CD14-positive monocyte (primary cell): Measurements from ENCODE around the gene OR6P1. TPM values are rescaled to one million over a fixed set of nuclear protein-coding genes. Genes with fewer than 3 reads are reported as not detected.

Experiments
- DNase-seq, 3 donors: peaks; one replicate each; pipeline ENCODE4 v3.0.0-alpha.2; 2011 to 2022
- H2AFZ ChIP-seq: 2 replicates; pipeline ENCODE4 v1.6.0; 2012; ENCODE audit warnings: mild to moderate bottlenecking, low read depth, low read length, inconsistent platforms; ENCODE audit not compliant: insufficient read depth, poor library complexity, severe bottlenecking
- H3K27ac ChIP-seq, 2 donors: 1 replicate in 1 of 2; 2 replicates in 1 of 2; pipeline ENCODE4 v1.5.1; 2012 to 2013; ENCODE audit warnings: low read length in 2 of 2, control low read depth in 1 of 2, inconsistent platforms in 1 of 2, low read depth in 1 of 2, mild to moderate bottlenecking in 1 of 2
- H3K27me3 ChIP-seq, 2 donors: one replicate each; pipeline versions ENCODE4 v1.6.0 to v1.6.1; 2011 to 2013; ENCODE audit warnings: low read length in 2 of 2; ENCODE audit not compliant: control insufficient read depth in 2 of 2, insufficient read depth in 2 of 2
- H3K36me3 ChIP-seq, 2 donors: replicated peaks in 1 of 2; 1 replicate in 1 of 2; 2 replicates in 1 of 2; pipeline versions ENCODE4 v1.5.1 to v1.6.1; 2012 to 2013; ENCODE audit warnings: low read length in 2 of 2, control low read depth in 1 of 2, inconsistent platforms in 1 of 2, mild to moderate bottlenecking in 1 of 2; ENCODE audit not compliant: insufficient read depth in 2 of 2, control insufficient read depth in 1 of 2
- H3K4me1 ChIP-seq, 2 donors: 1 replicate in 1 of 2; 2 replicates in 1 of 2; pipeline versions ENCODE4 v1.5.1 to v1.6.1; 2012 to 2013; ENCODE audit warnings: low read length in 2 of 2, control low read depth in 1 of 2, inconsistent platforms in 1 of 2, mild to moderate bottlenecking in 1 of 2, moderate library complexity in 1 of 2; ENCODE audit not compliant: insufficient read depth in 2 of 2, control insufficient read depth in 1 of 2
- H3K4me2 ChIP-seq: replicated peaks from 2 replicates; pipeline ENCODE3; 2012; ENCODE audit warnings: low read length, moderate library complexity, mild to moderate bottlenecking; ENCODE audit not compliant: poor library complexity, severe bottlenecking; ENCODE audit errors: extremely low read depth
- H3K4me3 ChIP-seq, 3 experiments: fragments of 200-600 bp in 1 of 3; sonication (generic) in 1 of 3; replicated peaks in 1 of 3; 1 replicate in 2 of 3; 2 replicates in 1 of 3; pipeline ENCODE4 v1.5.1; 2011 to 2013; ENCODE audit warnings: low read length in 3 of 3, mild to moderate bottlenecking in 3 of 3, control low read depth in 2 of 3, low read depth in 2 of 3, inconsistent platforms in 1 of 3, moderate library complexity in 1 of 3
- H3K79me2 ChIP-seq: 2 replicates; pipeline ENCODE4 v1.6.0; 2012; ENCODE audit warnings: mild to moderate bottlenecking, control low read depth, inconsistent platforms, low read length, moderate library complexity; ENCODE audit not compliant: insufficient read depth
- H3K9ac ChIP-seq: 2 replicates; pipeline ENCODE4 v1.6.0; 2017; ENCODE audit warnings: low read length, mild to moderate bottlenecking; ENCODE audit not compliant: insufficient read depth, poor library complexity, severe bottlenecking
- H3K9me3 ChIP-seq, 2 donors: replicated peaks in 1 of 2; 1 replicate in 1 of 2; 2 replicates in 1 of 2; pipeline versions ENCODE4 v1.5.1 to v1.6.1; 2012 to 2013; ENCODE audit warnings: low read length in 2 of 2, control low read depth in 1 of 2; ENCODE audit not compliant: control insufficient read depth in 1 of 2, insufficient read depth in 1 of 2
- H4K20me1 ChIP-seq: 2 replicates; pipeline ENCODE4 v1.6.0; 2012; ENCODE audit warnings: mild to moderate bottlenecking, low read length, control low read depth, moderate library complexity; ENCODE audit not compliant: insufficient read depth
- H3K27ac Mint-ChIP-seq, 7 donors: one replicate each; pipeline ENCODE4 v1.8.0; 2020; ENCODE audit warnings: mild to moderate bottlenecking in 7 of 7, mixed read lengths in 7 of 7, moderate library complexity in 6 of 7, inconsistent platforms in 2 of 7
- H3K27me3 Mint-ChIP-seq, 3 donors: one replicate each; pipeline ENCODE4 v1.8.0; 2021 to 2022; ENCODE audit warnings: low read depth in 3 of 3, mild to moderate bottlenecking in 3 of 3, mixed read lengths in 3 of 3, moderate library complexity in 3 of 3, inconsistent platforms in 1 of 3
- H3K36me3 Mint-ChIP-seq, 2 donors: one replicate each; pipeline ENCODE4 v1.8.0; 2020; ENCODE audit warnings: mixed read lengths in 2 of 2, inconsistent platforms in 1 of 2, mild to moderate bottlenecking in 1 of 2
- H3K4me1 Mint-ChIP-seq: one replicate; pipeline ENCODE4 v1.8.0; 2020; ENCODE audit warnings: mild to moderate bottlenecking, mixed read lengths
- H3K4me3 Mint-ChIP-seq, 2 donors: one replicate each; pipeline ENCODE4 v1.8.0; 2020; ENCODE audit warnings: mild to moderate bottlenecking in 2 of 2, mixed read lengths in 2 of 2, moderate library complexity in 1 of 2
- H3K9me3 Mint-ChIP-seq, 7 donors: one replicate each; pipeline ENCODE4 v1.8.0; 2020 to 2022; ENCODE audit warnings: mixed read lengths in 7 of 7, mild to moderate bottlenecking in 6 of 7, moderate library complexity in 6 of 7, inconsistent platforms in 2 of 7
- CTCF ChIP-seq: fragments of 200-600 bp; IDR thresholded peaks from one replicate; pipeline ENCODE4 v1.8.0; 2022; ENCODE audit warnings: antibody characterized with exemption, mild to moderate bottlenecking
- WGBS: methylation state at CpG from one replicate; pipeline ENCODE4 v1.1.5; 2013; ENCODE audit warnings: missing lambda C conversion rate; ENCODE audit not compliant: insufficient coverage; 5-methylcytosine and 5-hydroxymethylcytosine counted together
- intact Hi-C, 2 donors: fragments of 100-400 bp; cut with micrococcal nuclease; formaldehyde crosslinking; loops; one replicate each; pipeline versions ENCODE4 v1.15.0 to v1.15.1; 2023
- polyA minus RNA-seq: library from RNA; depleted of rRNA, polyadenylated mRNA; stranded (reverse); fragments of >200 nt; gene quantifications from 2 replicates; pipeline ENCODE4 v1.2.3, GENCODE V29; 2012
- polyA plus RNA-seq, 3 donors: library from polyadenylated mRNA; depleted of rRNA in 1 of 3; unstranded in 2 of 3; stranded (reverse) in 1 of 3; fragments of 300-500 nt in 2 of 3; fragments of >200 nt in 1 of 3; fragmentation: Illumina TruSeq in 2 of 3; gene quantifications; 1 replicate in 2 of 3; 2 replicates in 1 of 3; pipeline ENCODE4 v1.2.3, GENCODE V29; 2012 to 2021
- total RNA-seq, 12 experiments: library from RNA in 1 of 12; stranded (reverse) in 1 of 12; fragments of 120-200 nt in 1 of 12; gene quantifications; one replicate each; pipeline ENCODE4 v1.2.4 and lab custom pipeline; 2013 to 2026; ENCODE audit warnings: mixed read lengths in 6 of 12, inconsistent platforms in 1 of 12

OR6P1 gene
- not detected for total RNA-seq (2013)
- polyA plus RNA-seq (not detected), polyA minus RNA-seq (not detected in 2 replicates), total RNA-seq (lab: John Stamatoyannopoulos, UW) (0 to 0.81 (median 0.08) reads per million in 11 experiments)

GRCh38 chr1:158570480-158570879, at the start of gene OR6P1:
TSS of gene OR6P1 (minus strand) at chr1:158570580. CDS start at chr1:158563604, 6,976 bp downstream.
- no peak within 1 kb of the TSS for H3K27ac ChIP-seq
- H3K9me3 ChIP-seq = no peaks in the 10 kb centered on the region
- Mint-ChIP-seq H3K4me1 (peaks cover 2% of the 10 kb centered on the region), H3K9me3 (peaks cover 0 to 6% (median 3%) of the 10 kb centered on the region in 7 donors), H3K36me3 (no peaks in the 10 kb centered on the region), H3K27me3 (peaks cover 0 to 2% (median 0%) of the 10 kb centered on the region in 3 donors), H3K27ac (no peak within 1 kb of the TSS), H3K4me3 (no peak within 1 kb of the TSS)
- H2AFZ ChIP-seq = no peak within 1 kb of the TSS
- no peak within 1 kb of the TSS for H3K9ac ChIP-seq
- H3K4me2 ChIP-seq = no peak within 1 kb of the TSS
- H3K79me2 ChIP-seq = no peaks in the 10 kb centered on the region
- H3K27me3 ChIP-seq = no peaks in the 10 kb centered on the region
- H4K20me1 ChIP-seq = no peaks in the 10 kb centered on the region
- no peaks in the 10 kb centered on the region for H3K4me1 ChIP-seq
- intact Hi-C loops = no loop called here
- no peaks in the 10 kb centered on the region for H3K36me3 ChIP-seq
- DNase-seq = no peak
- no CpG with 5 or more reads among the region's 3 CpGs for WGBS
- H3K4me3 ChIP-seq = no peak within 1 kb of the TSS
- no peak for TF ChIP-seq CTCF

- Histone ChIP-seq H3K9ac (no peak overlapping the region), H3K9me3 (no peaks in the 10 kb centered on the region), H3K79me2 (no peaks in the 10 kb centered on the region), H3K4me2 (no peak overlapping the region), H2AFZ (no peak overlapping the region), H3K4me1 (no peaks in the 10 kb centered on the region), H3K36me3 (no peaks in the 10 kb centered on the region), H4K20me1 (no peaks in the 10 kb centered on the region), H3K4me3 (no peak overlapping the region), H3K27me3 (no peaks in the 10 kb centered on the region), H3K27ac (no peak overlapping the region)
- intact Hi-C loops = no loop called here
- Mint-ChIP-seq H3K9me3 (peaks cover 0 to 2% (median 0%) of the 10 kb centered on the region in 7 donors), H3K36me3 (no peaks in the 10 kb centered on the region), H3K27me3 (no peaks in the 10 kb centered on the region), H3K4me1 (no peaks in the 10 kb centered on the region), H3K27ac (peak overlapping the region in 1 of 7 donors; percentile 34), H3K4me3 (no peak overlapping the region)
- TF ChIP-seq CTCF = no peak
- DNase-seq = no peak
- 100% methylated on average over 1 of the region's 3 CpGs for WGBS
Measured at GRCh38 chr1:158613764-158614163, 43.4 kb upstream of the OR6P1 start.
